ENCODE measurements around the gene UBE2G1.

Gene UBE2G1

GRCh38 chr17:4276514-4276913, 90.0 kb downstream of the UBE2G1 start:
- no peak overlapping the region for H3K4me3 ChIP-seq (ENCODE audit: low read length)
- DNase-seq (ENCODE audit: low read depth) = no peak
- TF ChIP-seq, protein P1, sequence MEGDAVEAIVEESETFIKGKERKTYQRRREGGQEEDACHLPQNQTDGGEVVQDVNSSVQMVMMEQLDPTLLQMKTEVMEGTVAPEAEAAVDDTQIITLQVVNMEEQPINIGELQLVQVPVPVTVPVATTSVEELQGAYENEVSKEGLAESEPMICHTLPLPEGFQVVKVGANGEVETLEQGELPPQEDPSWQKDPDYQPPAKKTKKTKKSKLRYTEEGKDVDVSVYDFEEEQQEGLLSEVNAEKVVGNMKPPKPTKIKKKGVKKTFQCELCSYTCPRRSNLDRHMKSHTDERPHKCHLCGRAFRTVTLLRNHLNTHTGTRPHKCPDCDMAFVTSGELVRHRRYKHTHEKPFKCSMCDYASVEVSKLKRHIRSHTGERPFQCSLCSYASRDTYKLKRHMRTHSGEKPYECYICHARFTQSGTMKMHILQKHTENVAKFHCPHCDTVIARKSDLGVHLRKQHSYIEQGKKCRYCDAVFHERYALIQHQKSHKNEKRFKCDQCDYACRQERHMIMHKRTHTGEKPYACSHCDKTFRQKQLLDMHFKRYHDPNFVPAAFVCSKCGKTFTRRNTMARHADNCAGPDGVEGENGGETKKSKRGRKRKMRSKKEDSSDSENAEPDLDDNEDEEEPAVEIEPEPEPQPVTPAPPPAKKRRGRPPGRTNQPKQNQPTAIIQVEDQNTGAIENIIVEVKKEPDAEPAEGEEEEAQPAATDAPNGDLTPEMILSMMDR (IDR thresholded peaks at IDR 0.05; ENCODE audit: insufficient read depth, low read depth, low read length, missing control alignments) = no peak

DNA sequence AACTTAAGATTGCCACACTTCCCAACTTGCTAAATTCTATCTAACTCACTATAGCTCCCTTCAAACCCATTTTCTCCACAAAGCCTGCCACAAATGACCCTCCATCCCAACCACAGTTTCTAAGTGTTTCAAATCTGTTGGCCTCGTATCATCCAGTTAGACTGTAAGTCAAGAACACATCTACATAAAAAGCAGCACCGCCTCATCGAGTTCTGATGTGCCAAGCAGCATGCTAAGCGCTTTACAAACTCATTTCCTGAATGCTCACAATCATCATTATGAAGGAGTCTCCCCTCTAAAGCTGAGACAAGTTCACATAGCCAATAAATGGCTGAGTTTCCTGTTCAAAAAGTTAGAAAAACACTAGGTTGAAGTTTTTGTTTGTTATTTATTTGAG, 93.5 kb downstream of the UBE2G1 start:
- no peak for DNase-seq (ENCODE audit: low read depth)

DNA sequence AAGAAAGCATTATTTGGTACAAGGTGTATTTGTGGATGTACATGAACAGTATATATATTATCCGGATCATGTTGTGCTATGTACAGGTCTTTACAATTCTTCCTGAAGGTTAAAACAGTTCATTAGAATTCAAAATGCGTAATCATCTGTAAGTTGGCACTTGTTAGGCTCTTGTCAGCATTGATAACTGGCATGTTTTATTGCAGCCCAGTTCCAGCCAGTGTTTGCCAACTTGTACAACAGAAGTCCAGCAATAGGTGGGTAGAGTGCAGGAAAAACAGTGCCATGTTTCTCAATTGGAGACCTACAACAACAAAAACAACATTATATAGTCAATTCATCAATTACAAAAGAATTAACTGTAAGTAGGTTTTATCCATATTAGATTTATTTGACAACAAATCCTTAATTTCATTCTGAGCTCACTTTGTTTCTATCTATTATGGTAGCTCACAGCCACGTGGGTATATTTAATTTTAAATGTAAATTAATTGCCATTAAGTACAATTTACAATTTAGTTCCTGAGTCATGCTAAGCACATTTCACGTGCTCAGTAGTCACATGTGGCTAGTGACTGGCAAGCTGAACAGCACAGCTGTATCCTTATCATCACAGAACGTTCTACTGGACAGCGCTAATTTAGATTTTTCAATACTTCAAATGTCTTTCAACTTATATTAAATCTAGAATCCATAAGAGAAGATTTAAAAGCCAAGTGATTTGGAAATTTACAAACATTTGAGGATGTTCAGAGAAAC, 94.1 kb downstream of the UBE2G1 start:
- no peak for DNase-seq (ENCODE audit: low read depth)
- no peak overlapping the region for H3K4me3 ChIP-seq (ENCODE audit: low read length)
- TF ChIP-seq, protein P1 (IDR thresholded peaks at IDR 0.05; ENCODE audit: insufficient read depth, low read depth, low read length, missing control alignments) = no peak

More for the DNA sequence above, 93.5 kb downstream of the UBE2G1 start:
- H3K4me3 ChIP-seq (ENCODE audit: low read length) = no peak overlapping the region
- TF ChIP-seq, protein P1 (IDR thresholded peaks at IDR 0.05; ENCODE audit: insufficient read depth, low read depth, low read length, missing control alignments) = no peak

- TF ChIP-seq, protein P1 (IDR thresholded peaks at IDR 0.05; ENCODE audit: insufficient read depth, low read depth, low read length, missing control alignments) = no peak
- DNase-seq (ENCODE audit: low read depth) = no peak
- H3K4me3 ChIP-seq (ENCODE audit: low read length) = no peak overlapping the region
Measured at GRCh38 chr17:4270736-4271135, 95.7 kb downstream of the UBE2G1 start.

- no peak overlapping the region for H3K4me3 ChIP-seq (ENCODE audit: low read length)
- TF ChIP-seq, protein P1 (IDR thresholded peaks at IDR 0.05; ENCODE audit: insufficient read depth, low read depth, low read length, missing control alignments) = no peak
- no peak for DNase-seq (ENCODE audit: low read depth)
Measured at GRCh38 chr17:4269915-4270314, 96.6 kb downstream of the UBE2G1 start.

GRCh38 chr17:4267402-4267801, 99.1 kb downstream of the UBE2G1 start:
- no peak for DNase-seq (ENCODE audit: low read depth)
- TF ChIP-seq, protein P1 (IDR thresholded peaks at IDR 0.05; ENCODE audit: insufficient read depth, low read depth, low read length, missing control alignments) = no peak
- H3K4me3 ChIP-seq (ENCODE audit: low read length) = no peak overlapping the region

GRCh38 chr17:4266550-4266949, 99.9 kb downstream of the UBE2G1 start:
- TF ChIP-seq, protein P1 (IDR thresholded peaks at IDR 0.05; ENCODE audit: insufficient read depth, low read depth, low read length, missing control alignments) = no peak

More at GRCh38 chr17:4266550-4266949, 99.9 kb downstream of the UBE2G1 start:
- no peak overlapping the region for H3K4me3 ChIP-seq (ENCODE audit: low read length)
- no peak for DNase-seq (ENCODE audit: low read depth)

Measured in epithelial cell of esophagus (primary cell).